Glutamatergic neuron (in vitro differentiated cells): ENCODE measurements around the gene NPW. TPM values are rescaled to one million over a fixed set of nuclear protein-coding genes. Genes with fewer than 3 reads are reported as not detected.

Source experiments
- DNase-seq: peaks from one replicate; pipeline ENCODE4 v3.0.0; 2022
- H3K27ac Mint-ChIP-seq: one replicate; pipeline ENCODE4 v1.8.0; 2020; ENCODE audit warnings: mild to moderate bottlenecking, mixed read lengths, inconsistent platforms; ENCODE audit not compliant: unreplicated experiment
- H3K27me3 Mint-ChIP-seq: one replicate; pipeline ENCODE4 v1.8.0; 2020; ENCODE audit warnings: mild to moderate bottlenecking, moderate library complexity, mixed read lengths, inconsistent platforms; ENCODE audit not compliant: unreplicated experiment
- H3K36me3 Mint-ChIP-seq: one replicate; pipeline ENCODE4 v1.8.0; 2020; ENCODE audit warnings: mild to moderate bottlenecking, mixed read lengths, inconsistent platforms; ENCODE audit not compliant: unreplicated experiment
- H3K4me1 Mint-ChIP-seq: one replicate; pipeline ENCODE4 v1.8.0; 2020; ENCODE audit warnings: mild to moderate bottlenecking, low read depth, mixed read lengths, inconsistent platforms; ENCODE audit not compliant: unreplicated experiment
- H3K4me3 Mint-ChIP-seq: one replicate; pipeline ENCODE4 v1.8.0; 2020; ENCODE audit warnings: mild to moderate bottlenecking, mixed read lengths, inconsistent platforms; ENCODE audit not compliant: unreplicated experiment
- H3K9me3 Mint-ChIP-seq: one replicate; pipeline ENCODE4 v1.8.0; 2020; ENCODE audit warnings: mild to moderate bottlenecking, moderate library complexity, mixed read lengths, inconsistent platforms; ENCODE audit not compliant: unreplicated experiment
- CTCF ChIP-seq: fragments of 200-600 bp; sonication (generic); IDR thresholded peaks from one replicate; pipeline ENCODE4 v1.5.0; 2021; ENCODE audit not compliant: partially characterized antibody, unreplicated experiment
- total RNA-seq: library from RNA; stranded (reverse); fragmentation: NEBNext Ultra II Directional; extraction: Animal tissue kit (Norgen Biotek cat#: 25700); gene quantifications from one replicate; pipeline ENCODE4 v1.2.1, GENCODE V29; 2021; ENCODE audit not compliant: unreplicated experiment

The NPW gene
- total RNA-seq, 1 donor from 2014 or later = 0.91 TPM

GRCh38 chr16:1992704-1993317 lies 26.8 kb upstream of the NPW start:
- Mint-ChIP-seq H3K27ac (no peak overlapping the region), H3K4me1 (peaks cover 5% of the 10 kb centered on the region), H3K27me3 (peaks cover 14% of the 10 kb centered on the region), H3K4me3 (no peak overlapping the region), H3K9me3 (peaks cover 16% of the 10 kb centered on the region), H3K36me3 (no peaks in the 10 kb centered on the region)
- no peak for TF ChIP-seq CTCF
- no peak for DNase-seq

DNA sequence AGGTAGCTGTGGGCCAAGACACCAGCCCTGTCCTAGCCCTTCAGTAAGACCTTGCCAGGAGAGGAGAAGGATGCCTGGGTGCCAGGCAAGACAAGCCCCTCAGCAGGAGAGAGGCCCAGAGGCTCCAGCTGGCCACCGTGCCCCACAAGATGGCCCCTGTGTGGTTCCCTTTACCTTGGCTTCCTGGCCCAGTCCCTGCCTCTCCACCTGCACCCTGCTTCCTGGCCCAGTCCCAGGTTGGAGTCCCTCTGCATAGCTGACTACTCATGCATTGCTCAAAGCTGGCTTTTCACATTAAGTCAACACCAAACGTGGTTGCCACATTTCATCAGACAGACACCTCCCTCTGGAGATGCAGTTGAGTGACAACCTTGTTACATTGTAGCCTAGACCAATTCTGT lies 25.9 kb upstream of the NPW start:
- H3K27ac Mint-ChIP-seq = no peak overlapping the region
- no peak overlapping the region for H3K4me3 Mint-ChIP-seq
- H3K36me3 Mint-ChIP-seq = no peaks in the 10 kb centered on the region
- DNase-seq = no peak
- H3K4me1 Mint-ChIP-seq = peaks cover 2% of the 10 kb centered on the region
- peaks cover 13% of the 10 kb centered on the region for H3K27me3 Mint-ChIP-seq
- peaks cover 12% of the 10 kb centered on the region for H3K9me3 Mint-ChIP-seq
- TF ChIP-seq CTCF = no peak

DNA sequence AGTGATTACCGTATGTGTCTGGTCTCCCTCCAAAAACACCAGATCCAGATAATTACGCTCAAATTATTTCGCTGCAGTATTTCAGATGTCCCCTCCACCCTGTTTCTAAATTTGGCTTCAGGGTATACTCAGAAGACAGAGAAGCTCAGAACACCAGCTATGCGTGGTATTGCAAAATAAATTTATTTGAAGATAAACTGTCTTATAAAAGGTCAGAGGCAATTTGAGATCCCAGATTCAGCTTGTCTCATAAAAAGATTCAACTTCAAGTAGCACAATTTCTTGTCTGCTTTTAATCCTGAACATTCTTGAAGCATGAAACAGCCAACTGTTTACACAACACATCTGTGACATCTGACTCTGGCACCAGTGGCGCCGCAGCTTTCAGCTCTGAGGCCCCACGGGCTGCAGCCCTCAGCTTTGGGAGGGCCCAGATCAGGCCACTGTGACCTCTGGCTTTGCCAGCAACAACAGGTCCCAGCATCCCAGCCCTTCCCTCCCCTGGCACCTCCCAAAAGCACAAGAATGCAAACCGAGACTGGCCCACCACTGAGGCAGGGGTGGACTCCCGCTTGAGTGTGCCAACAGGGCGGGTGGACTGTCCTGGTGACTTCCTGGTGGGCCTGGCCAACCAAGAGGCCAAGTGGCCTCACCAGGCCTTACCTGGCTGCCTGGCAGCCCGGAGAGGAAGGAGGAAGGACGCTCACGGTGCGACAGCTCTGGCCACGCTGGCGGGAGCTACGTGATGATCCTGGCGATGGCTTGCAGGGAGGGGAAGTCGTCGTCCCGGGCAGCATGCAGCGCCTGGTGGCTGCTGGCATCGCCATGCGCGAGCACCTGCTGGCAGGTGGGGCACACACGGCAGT lies 21.9 kb upstream of the NPW start:
- Mint-ChIP-seq H3K4me3 (no peak overlapping the region), H3K9me3 (peaks cover 13% of the 10 kb centered on the region), H3K36me3 (no peaks in the 10 kb centered on the region), H3K27ac (no peak overlapping the region), H3K4me1 (no peaks in the 10 kb centered on the region), H3K27me3 (peaks cover 7% of the 10 kb centered on the region)
- no peak for TF ChIP-seq CTCF
- no peak for DNase-seq

GRCh38 chr16:1998360-1998835 lies 21.2 kb upstream of the NPW start:
- Mint-ChIP-seq H3K27ac (no peak overlapping the region), H3K27me3 (peaks cover 7% of the 10 kb centered on the region), H3K36me3 (no peaks in the 10 kb centered on the region), H3K4me3 (no peak overlapping the region), H3K4me1 (no peaks in the 10 kb centered on the region), H3K9me3 (peaks cover 13% of the 10 kb centered on the region)
- no peak for DNase-seq
- no peak for TF ChIP-seq CTCF
